GM12878 (cell line): Measurements from ENCODE around the gene NTM.

Experiments used
- BCL11A ChIP-seq: IDR thresholded peaks from 2 replicates; pipeline ENCODE4 v1.6.1; 2011; ENCODE audit warnings: low read depth, low read length
- CREM ChIP-seq: IDR thresholded peaks from 2 replicates; pipeline ENCODE4 v1.6.1; 2014; ENCODE audit warnings: antibody characterized with exemption, low read depth
- CTCF ChIP-seq, 3 experiments: IDR thresholded peaks in 2 of 3; conservative IDR thresholded peaks in 1 of 3; 2 replicates each; pipeline ENCODE4 v1.5.1; 2011; ENCODE audit warnings: low read depth in 3 of 3, low read length in 3 of 3, mild to moderate bottlenecking in 3 of 3, control low read depth in 2 of 3, moderate library complexity in 2 of 3, inconsistent platforms in 1 of 3, mixed read lengths in 1 of 3; ENCODE audit not compliant: control insufficient read depth in 2 of 3, insufficient read depth in 1 of 3; ENCODE audit errors: extremely low read depth in 1 of 3
- ELK1 ChIP-seq: IDR thresholded peaks from 2 replicates; pipeline ENCODE4 v1.6.1; 2012; ENCODE audit warnings: low read depth, low read length, improper control_type of control experiment
- IKZF2 ChIP-seq, 2 experiments: fragments of 450-650 bp; IDR thresholded peaks; 2 replicates each; pipeline ENCODE4 v1.6.1; 2017; ENCODE audit warnings: mild to moderate bottlenecking in 2 of 2, moderate library complexity in 2 of 2
- MAX ChIP-seq: IDR thresholded peaks from 2 replicates; pipeline ENCODE4 v1.6.1; 2012; ENCODE audit warnings: low read depth, low read length, improper control_type of control experiment
- POLR2A ChIP-seq: IDR thresholded peaks from 2 replicates; pipeline ENCODE4 v1.6.1; 2011; ENCODE audit warnings: low read depth, mild to moderate bottlenecking, low read length
- RCOR1 ChIP-seq: conservative IDR thresholded peaks from 2 replicates; pipeline ENCODE4 v1.6.1; 2012; ENCODE audit warnings: low read depth, low read length, improper control_type of control experiment
- SMAD1 ChIP-seq: fragments of 450-650 bp; IDR thresholded peaks from 2 replicates; pipeline ENCODE4 v1.6.1; 2018; ENCODE audit warnings: mild to moderate bottlenecking, low read depth; ENCODE audit not compliant: partially characterized antibody
- TBL1XR1 ChIP-seq: IDR thresholded peaks from 2 replicates; pipeline ENCODE4 v1.6.1; 2012; ENCODE audit warnings: low read depth, low read length, improper control_type of control experiment
- WRNIP1 ChIP-seq: IDR thresholded peaks from 2 replicates; pipeline ENCODE4 v1.6.1; 2011; ENCODE audit warnings: low read depth, low read length, improper control_type of control experiment, borderline replicate concordance
- ZNF384 ChIP-seq: IDR thresholded peaks from 2 replicates; pipeline ENCODE4 v1.6.1; 2012; ENCODE audit warnings: low read depth, mild to moderate bottlenecking, low read length, improper control_type of control experiment, borderline replicate concordance

- TF ChIP-seq POLR2A, result no peak
- no peak for TF ChIP-seq ZNF384
- no peak for TF ChIP-seq CTCF (IDR thresholded peaks at IDR 0.05 in 2 of 3, conservative IDR thresholded peaks at IDR 0.05 in 1 of 3; ENCODE audit: control insufficient read depth in 2 of 3, extremely low read depth in 1 of 3, insufficient read depth in 1 of 3, low read depth in 3 of 3, low read length in 3 of 3)
- no peak for TF ChIP-seq CREM
- TF ChIP-seq RCOR1, result no peak
- no peak for TF ChIP-seq SMAD1
- no peak for TF ChIP-seq IKZF2 (IDR thresholded peaks at IDR 0.05)
- no peak for TF ChIP-seq BCL11A
- TF ChIP-seq MAX, result no peak
- TF ChIP-seq TBL1XR1, result no peak
- TF ChIP-seq ELK1, result no peak
- TF ChIP-seq WRNIP1, result no peak
Observed at GRCh38 chr11:131693756-131694155, 323.3 kb downstream of the NTM start.
